ENCODE data around the gene SRL.

SRL gene

GRCh38 chr16:4239020-4239419, 2.9 kb downstream of the SRL start:
- H3K4me3 ChIP-seq (ENCODE audit: low read depth, low read length), result no peak overlapping the region
- TF ChIP-seq CTCF (IDR thresholded peaks at IDR 0.05; ENCODE audit: low read depth, low read length, missing control alignments), result no peak
- no peak for DNase-seq (ENCODE audit: low read depth)

- no peak overlapping the region for H3K4me3 ChIP-seq (ENCODE audit: low read depth, low read length)
- DNase-seq (ENCODE audit: low read depth), result no peak
These were observed 8.4 kb downstream of the SRL start for GRCh38 chr16:4233431-4233830.

GRCh38 chr16:4232541-4233386, 9.1 kb downstream of the SRL start:
- TF ChIP-seq CTCF (IDR thresholded peaks at IDR 0.05; ENCODE audit: low read depth, low read length, missing control alignments), result no peak
- DNase-seq (ENCODE audit: low read depth), result no peak
- no peak overlapping the region for H3K4me3 ChIP-seq (ENCODE audit: low read depth, low read length)

More at GRCh38 chr16:4233431-4233830, 8.4 kb downstream of the SRL start:
- TF ChIP-seq CTCF (IDR thresholded peaks at IDR 0.05; ENCODE audit: low read depth, low read length, missing control alignments), result no peak

- no peak for DNase-seq (ENCODE audit: low read depth)
- no peak overlapping the region for H3K4me3 ChIP-seq (ENCODE audit: low read depth, low read length)
- TF ChIP-seq CTCF (IDR thresholded peaks at IDR 0.05; ENCODE audit: low read depth, low read length, missing control alignments), result no peak
These were observed 10.0 kb downstream of the SRL start for GRCh38 chr16:4231886-4232285.

- no peak overlapping the region for H3K4me3 ChIP-seq (ENCODE audit: low read depth, low read length)
- TF ChIP-seq CTCF (IDR thresholded peaks at IDR 0.05; ENCODE audit: low read depth, low read length, missing control alignments), result no peak
- no peak for DNase-seq (ENCODE audit: low read depth)
These were observed 10.5 kb downstream of the SRL start for GRCh38 chr16:4231367-4231766.

- no peak for DNase-seq (ENCODE audit: low read depth)
- no peak overlapping the region for H3K4me3 ChIP-seq (ENCODE audit: low read depth, low read length)
- no peak for TF ChIP-seq CTCF (IDR thresholded peaks at IDR 0.05; ENCODE audit: low read depth, low read length, missing control alignments)
These were observed 14.9 kb downstream of the SRL start for GRCh38 chr16:4227040-4227332.

All from GM12864 (cell line).